Natural killer cell (primary cell): ENCODE results near the gene ABCA9. TPM values are rescaled to one million over a fixed set of nuclear protein-coding genes. Genes with fewer than 3 reads are reported as not detected.

Experiments
- ATAC-seq, 3 donors: fragments of 150-1000 bp in 2 of 3; fragments of 200-7000 bp in 1 of 3; cut with Tn5 transposase; 1 replicate in 1 of 3; 2 replicates in 2 of 3; pipeline ENCODE4 v1.10.0; 2021; ENCODE audit warnings: mild to moderate bottlenecking in 2 of 3, moderate library complexity in 2 of 3
- DNase-seq, 2 donors: peaks; one replicate each; pipeline versions ENCODE4 v3.0.0 to v3.0.0-alpha.2; 2013 to 2021; ENCODE audit warnings: mixed read lengths in 1 of 2
- H3K27ac ChIP-seq: one replicate; pipeline ENCODE4 v1.5.1; 2013; ENCODE audit warnings: mild to moderate bottlenecking, low read length
- H3K27me3 ChIP-seq: one replicate; pipeline ENCODE4 v1.6.1; 2013; ENCODE audit warnings: low read length; ENCODE audit not compliant: control insufficient read depth, insufficient read depth
- H3K36me3 ChIP-seq: one replicate; pipeline ENCODE4 v1.6.1; 2013; ENCODE audit warnings: low read length; ENCODE audit not compliant: control insufficient read depth, insufficient read depth
- H3K4me1 ChIP-seq: one replicate; pipeline ENCODE4 v1.6.1; 2013; ENCODE audit warnings: low read length; ENCODE audit not compliant: control insufficient read depth, insufficient read depth
- H3K4me3 ChIP-seq: one replicate; pipeline ENCODE4 v1.5.1; 2013; ENCODE audit warnings: low read length
- H3K9me3 ChIP-seq: one replicate; pipeline ENCODE4 v1.6.1; 2013; ENCODE audit warnings: low read length; ENCODE audit not compliant: control insufficient read depth, insufficient read depth
- H3K27ac Mint-ChIP-seq, 2 donors: one replicate each; pipeline ENCODE4 v1.8.0; 2022; ENCODE audit warnings: mild to moderate bottlenecking in 2 of 2, mixed read lengths in 2 of 2, moderate library complexity in 1 of 2
- H3K27me3 Mint-ChIP-seq, 2 donors: one replicate each; pipeline ENCODE4 v1.8.0; 2022; ENCODE audit warnings: low read depth in 2 of 2, mixed read lengths in 2 of 2
- H3K36me3 Mint-ChIP-seq: one replicate; pipeline ENCODE4 v1.8.0; 2022; ENCODE audit warnings: mixed read lengths
- H3K4me1 Mint-ChIP-seq, 2 donors: one replicate each; pipeline ENCODE4 v1.8.0; 2022; ENCODE audit warnings: mixed read lengths in 2 of 2
- H3K4me3 Mint-ChIP-seq: one replicate; pipeline ENCODE4 v1.8.0; 2022; ENCODE audit warnings: mild to moderate bottlenecking, moderate library complexity, mixed read lengths
- H3K9me3 Mint-ChIP-seq, 2 donors: one replicate each; pipeline ENCODE4 v1.8.0; 2022; ENCODE audit warnings: mixed read lengths in 2 of 2
- CTCF ChIP-seq: fragments of 200-600 bp; IDR thresholded peaks from one replicate; pipeline ENCODE4 v1.8.0; 2022; ENCODE audit warnings: antibody characterized with exemption
- WGBS: methylation state at CpG from one replicate; pipeline ENCODE4 v1.1.7; 2013; ENCODE audit warnings: missing lambda C conversion rate; ENCODE audit not compliant: insufficient coverage; 5-methylcytosine and 5-hydroxymethylcytosine counted together
- intact Hi-C: fragments of 100-400 bp; cut with micrococcal nuclease; formaldehyde crosslinking; loops from one replicate; pipeline ENCODE4 v1.14.2; 2022
- total RNA-seq, 4 donors: library from RNA; stranded (reverse); fragments of 120-200 nt in 1 of 4; gene quantifications; one replicate each; pipeline versions ENCODE4 v1.2.3 to v1.2.4, GENCODE V29; 2013 to 2022

The ABCA9 gene
- total RNA-seq, 3 donors from 2014 or later (not counting 1 experiment from before 2014, with no cell fraction given), result 0.05 to 1.2 (median 0.63) TPM

- Histone ChIP-seq H3K9me3 (no peaks in the 10 kb centered on the region), H3K27ac (peak overlapping the region; percentile 22), H3K4me3 (no peak overlapping the region), H3K36me3 (no peaks in the 10 kb centered on the region), H3K4me1 (peaks cover 9% of the 10 kb centered on the region), H3K27me3 (no peaks in the 10 kb centered on the region)
- DNase-seq (no peak), ATAC-seq (peak in 2 of 3 donors; percentile 50 to 77)
- 38% methylated on average over 4 of the region's 7 CpGs for WGBS
- H3K4me3 Mint-ChIP-seq, result peak overlapping the region; percentile 55
- no peak for TF ChIP-seq CTCF
- H3K27ac Mint-ChIP-seq, result peak overlapping the region; percentile 43 to 89
- H3K27me3 Mint-ChIP-seq, result no peaks in the 10 kb centered on the region
- H3K36me3 Mint-ChIP-seq, result no peaks in the 10 kb centered on the region
- H3K9me3 Mint-ChIP-seq, result peaks cover 0 to 4% of the 10 kb centered on the region in 2 donors
- intact Hi-C loops, result no loop called here
- H3K4me1 Mint-ChIP-seq, result peaks cover 21 to 34% of the 10 kb centered on the region in 2 donors
Measured at GRCh38 chr17:69059458-69060175, 1.1 kb downstream of the ABCA9 start.

- Histone ChIP-seq H3K9me3 (no peaks in the 10 kb centered on the region), H3K36me3 (no peaks in the 10 kb centered on the region), H3K4me3 (no peak overlapping the region), H3K27me3 (no peaks in the 10 kb centered on the region), H3K4me1 (peaks cover 9% of the 10 kb centered on the region), H3K27ac (no peak overlapping the region)
- ATAC-seq (no peak), DNase-seq (no peak)
- no peaks in the 10 kb centered on the region for H3K27me3 Mint-ChIP-seq
- H3K4me1 Mint-ChIP-seq, result peaks cover 21 to 26% of the 10 kb centered on the region in 2 donors
- TF ChIP-seq CTCF, result no peak
- H3K36me3 Mint-ChIP-seq, result no peaks in the 10 kb centered on the region
- intact Hi-C loops, result no loop called here
- WGBS, result 96% methylated on average over 1 of the region's 1 CpG
- H3K4me3 Mint-ChIP-seq, result peak overlapping the region; percentile 11
- H3K9me3 Mint-ChIP-seq, result peaks cover 0 to 4% of the 10 kb centered on the region in 2 donors
- H3K27ac Mint-ChIP-seq, result no peak overlapping the region
Measured at GRCh38 chr17:69058165-69058564, 2.6 kb downstream of the ABCA9 start.

- Histone ChIP-seq H3K36me3 (no peaks in the 10 kb centered on the region), H3K4me1 (peaks cover 9% of the 10 kb centered on the region), H3K4me3 (no peak overlapping the region), H3K27me3 (no peaks in the 10 kb centered on the region), H3K27ac (no peak overlapping the region), H3K9me3 (no peaks in the 10 kb centered on the region)
- no peak for TF ChIP-seq CTCF
- no peak for DNase-seq
- Mint-ChIP-seq H3K4me3 (no peak overlapping the region), H3K27me3 (no peaks in the 10 kb centered on the region), H3K9me3 (peaks cover 0 to 4% of the 10 kb centered on the region in 2 donors), H3K36me3 (no peaks in the 10 kb centered on the region), H3K27ac (no peak overlapping the region), H3K4me1 (peaks cover 21 to 26% of the 10 kb centered on the region in 2 donors)
- no CpG with 5 or more reads among the region's 1 CpG for WGBS
- ATAC-seq, result no peak
- intact Hi-C loops, result no loop called here
Measured at GRCh38 chr17:69057280-69057679, 3.4 kb downstream of the ABCA9 start.
